Measurements from ENCODE around the gene DOCK2.

- TF ChIP-seq, protein P1, sequence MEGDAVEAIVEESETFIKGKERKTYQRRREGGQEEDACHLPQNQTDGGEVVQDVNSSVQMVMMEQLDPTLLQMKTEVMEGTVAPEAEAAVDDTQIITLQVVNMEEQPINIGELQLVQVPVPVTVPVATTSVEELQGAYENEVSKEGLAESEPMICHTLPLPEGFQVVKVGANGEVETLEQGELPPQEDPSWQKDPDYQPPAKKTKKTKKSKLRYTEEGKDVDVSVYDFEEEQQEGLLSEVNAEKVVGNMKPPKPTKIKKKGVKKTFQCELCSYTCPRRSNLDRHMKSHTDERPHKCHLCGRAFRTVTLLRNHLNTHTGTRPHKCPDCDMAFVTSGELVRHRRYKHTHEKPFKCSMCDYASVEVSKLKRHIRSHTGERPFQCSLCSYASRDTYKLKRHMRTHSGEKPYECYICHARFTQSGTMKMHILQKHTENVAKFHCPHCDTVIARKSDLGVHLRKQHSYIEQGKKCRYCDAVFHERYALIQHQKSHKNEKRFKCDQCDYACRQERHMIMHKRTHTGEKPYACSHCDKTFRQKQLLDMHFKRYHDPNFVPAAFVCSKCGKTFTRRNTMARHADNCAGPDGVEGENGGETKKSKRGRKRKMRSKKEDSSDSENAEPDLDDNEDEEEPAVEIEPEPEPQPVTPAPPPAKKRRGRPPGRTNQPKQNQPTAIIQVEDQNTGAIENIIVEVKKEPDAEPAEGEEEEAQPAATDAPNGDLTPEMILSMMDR (optimal IDR thresholded peaks at IDR 0.05 in 1 of 3, IDR thresholded peaks at IDR 0.05 in 1 of 3, conservative IDR thresholded peaks at IDR 0.05 in 1 of 3; ENCODE audit: extremely low read depth in 1 of 3, insufficient read depth in 2 of 3, low read length in 3 of 3) = no peak
- no peak for TF ChIP-seq EZH2 (IDR thresholded peaks at IDR 0.05; ENCODE audit: low read length)
Observed at GRCh38 chr5:169831331-169831730, 194.3 kb downstream of the DOCK2 start.

Measured in keratinocyte (primary cell).